DOHH2 (cell line): ENCODE data around the gene BRIX1.

Experiments
- CTCF ChIP-seq: fragments of 200-600 bp; sonication (generic); IDR thresholded peaks from one replicate; pipeline ENCODE4 v1.5.1; 2014; ENCODE audit warnings: antibody characterized with exemption, mild to moderate bottlenecking, low read depth, low read length; ENCODE audit not compliant: poor library complexity, severe bottlenecking
- EZH2phosphoT487 ChIP-seq: fragments of 200-600 bp; sonication (generic); IDR thresholded peaks from 2 replicates; pipeline ENCODE4 v1.6.1; 2017; ENCODE audit warnings: borderline replicate concordance, mild to moderate bottlenecking, antibody characterized with exemption, low read length, moderate library complexity, mixed read lengths

- TF ChIP-seq CTCF, result no peak
- no peak for TF ChIP-seq EZH2phosphoT487
These were observed 43.8 kb downstream of the BRIX1 start for GRCh38 chr5:34959323-34959722.
